Spleen (tissue), 7 donors: ENCODE results near the gene CFAP20.

ENCODE experiments used
- CTCF ChIP-seq, 11 experiments: fragments of 200-600 bp in 7 of 11; fragments of 450-650 bp in 4 of 11; sonication (generic) in 4 of 11; IDR thresholded peaks in 8 of 11; conservative IDR thresholded peaks in 3 of 11; 1 replicate in 7 of 11; 2 replicates in 4 of 11; pipeline versions ENCODE4 v1.4.0 to v1.8.0; 2016 to 2021; ENCODE audit warnings: antibody characterized with exemption in 11 of 11, inconsistent platforms in 4 of 11, mild to moderate bottlenecking in 1 of 11
- POLR2A ChIP-seq, 3 donors: fragments of 450-650 bp; IDR thresholded peaks; one replicate each; pipeline ENCODE4 v1.5.1; 2017; ENCODE audit warnings: antibody characterized with exemption in 3 of 3, mild to moderate bottlenecking in 1 of 3
- POLR2AphosphoS5 ChIP-seq, 3 donors: sonication (generic); formaldehyde crosslinking; IDR thresholded peaks; one replicate each; pipeline ENCODE4 v1.5.1; 2017; ENCODE audit warnings: antibody characterized with exemption in 3 of 3
- donor health status: DM: no; HTN: no; CAD: no; lungs with moderate emphysema.
- donor health status: DM: no; HTN: no; CAD: no.
- donor health status: DM: no; HTN: no; CAD: no.

- TF ChIP-seq CTCF (IDR thresholded peaks at IDR 0.05 in 8 of 11, conservative IDR thresholded peaks at IDR 0.05 in 3 of 11) (no peak), POLR2A (IDR thresholded peaks at IDR 0.05) (no peak), POLR2AphosphoS5 (IDR thresholded peaks at IDR 0.05) (no peak)
Measured at GRCh38 chr16:58094026-58094425, 35.2 kb downstream of the CFAP20 start.
